ENCODE measurements around the gene DTWD1. TPM values are rescaled to one million over a fixed set of nuclear protein-coding genes. Genes with fewer than 3 reads are reported as not detected.

DTWD1 gene
- total RNA-seq, 2 experiments from 2014 or later = 21.4 to 21.9 TPM

DNA sequence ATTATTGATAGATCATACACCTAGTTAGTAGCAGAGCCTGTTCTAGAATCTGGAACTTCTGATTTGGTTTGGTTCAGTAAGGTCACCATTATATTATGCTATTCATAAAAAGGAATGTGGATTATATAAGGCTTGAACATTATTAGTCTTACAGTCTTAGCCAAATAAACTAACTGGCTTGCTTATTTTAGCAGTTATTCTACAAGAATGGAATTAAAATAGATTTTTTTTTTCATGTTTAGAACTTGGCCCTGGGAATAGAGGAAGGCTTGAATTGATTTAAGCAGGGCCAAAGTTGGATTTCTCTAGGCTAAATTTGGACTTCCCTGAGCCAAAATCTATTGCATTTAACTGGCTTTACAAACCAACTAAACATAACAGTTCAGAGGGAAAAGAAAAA lies 24.4 kb downstream of the DTWD1 start:
- Mint-ChIP-seq H3K4me3 (no peak overlapping the region), H3K27ac (no peak overlapping the region), H3K9me3 (no peaks in the 10 kb centered on the region), H3K4me1 (ENCODE audit: low read depth) (no peaks in the 10 kb centered on the region), H3K27me3 (no peaks in the 10 kb centered on the region), H3K36me3 (ENCODE audit: low read depth) (peaks cover 9% of the 10 kb centered on the region)
- TF ChIP-seq, protein P1, sequence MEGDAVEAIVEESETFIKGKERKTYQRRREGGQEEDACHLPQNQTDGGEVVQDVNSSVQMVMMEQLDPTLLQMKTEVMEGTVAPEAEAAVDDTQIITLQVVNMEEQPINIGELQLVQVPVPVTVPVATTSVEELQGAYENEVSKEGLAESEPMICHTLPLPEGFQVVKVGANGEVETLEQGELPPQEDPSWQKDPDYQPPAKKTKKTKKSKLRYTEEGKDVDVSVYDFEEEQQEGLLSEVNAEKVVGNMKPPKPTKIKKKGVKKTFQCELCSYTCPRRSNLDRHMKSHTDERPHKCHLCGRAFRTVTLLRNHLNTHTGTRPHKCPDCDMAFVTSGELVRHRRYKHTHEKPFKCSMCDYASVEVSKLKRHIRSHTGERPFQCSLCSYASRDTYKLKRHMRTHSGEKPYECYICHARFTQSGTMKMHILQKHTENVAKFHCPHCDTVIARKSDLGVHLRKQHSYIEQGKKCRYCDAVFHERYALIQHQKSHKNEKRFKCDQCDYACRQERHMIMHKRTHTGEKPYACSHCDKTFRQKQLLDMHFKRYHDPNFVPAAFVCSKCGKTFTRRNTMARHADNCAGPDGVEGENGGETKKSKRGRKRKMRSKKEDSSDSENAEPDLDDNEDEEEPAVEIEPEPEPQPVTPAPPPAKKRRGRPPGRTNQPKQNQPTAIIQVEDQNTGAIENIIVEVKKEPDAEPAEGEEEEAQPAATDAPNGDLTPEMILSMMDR (IDR thresholded peaks at IDR 0.05) = no peak
- intact Hi-C loops (cut with micrococcal nuclease) = no loop called here
- no peak for DNase-seq
- ATAC-seq = no peak
- ChIA-PET CTCF (no interaction called here), POLR2A (no interaction called here)

DNA sequence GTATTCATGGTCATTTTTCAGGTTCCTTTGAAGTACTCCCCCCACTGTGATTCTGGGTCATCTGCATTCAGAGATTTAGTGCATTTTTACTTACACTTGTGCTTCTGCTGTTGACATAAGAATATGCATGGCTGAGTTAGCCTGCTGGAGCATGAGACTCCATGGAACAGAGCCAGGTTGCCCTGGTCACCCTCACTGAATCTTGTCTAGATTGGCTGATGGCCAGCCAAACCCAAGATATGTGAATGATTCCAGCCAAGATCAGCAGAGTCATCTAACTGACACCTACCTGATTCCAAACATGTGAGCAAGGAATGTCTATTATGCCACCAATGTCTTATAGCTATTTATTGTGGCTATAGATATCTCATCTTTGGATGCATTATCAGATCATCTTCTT lies 25.1 kb downstream of the DTWD1 start:
- intact Hi-C loops (cut with micrococcal nuclease) = no loop called here
- H3K4me3 Mint-ChIP-seq = no peak overlapping the region
- H3K9me3 Mint-ChIP-seq = no peaks in the 10 kb centered on the region
- ChIA-PET CTCF (no interaction called here), POLR2A (no interaction called here)
- H3K27me3 Mint-ChIP-seq = no peaks in the 10 kb centered on the region
- no peak for ATAC-seq
- H3K4me1 Mint-ChIP-seq (ENCODE audit: low read depth) = no peaks in the 10 kb centered on the region
- TF ChIP-seq, protein P1 (IDR thresholded peaks at IDR 0.05) = no peak
- H3K36me3 Mint-ChIP-seq (ENCODE audit: low read depth) = peaks cover 9% of the 10 kb centered on the region
- H3K27ac Mint-ChIP-seq = no peak overlapping the region
- DNase-seq = no peak

DNA sequence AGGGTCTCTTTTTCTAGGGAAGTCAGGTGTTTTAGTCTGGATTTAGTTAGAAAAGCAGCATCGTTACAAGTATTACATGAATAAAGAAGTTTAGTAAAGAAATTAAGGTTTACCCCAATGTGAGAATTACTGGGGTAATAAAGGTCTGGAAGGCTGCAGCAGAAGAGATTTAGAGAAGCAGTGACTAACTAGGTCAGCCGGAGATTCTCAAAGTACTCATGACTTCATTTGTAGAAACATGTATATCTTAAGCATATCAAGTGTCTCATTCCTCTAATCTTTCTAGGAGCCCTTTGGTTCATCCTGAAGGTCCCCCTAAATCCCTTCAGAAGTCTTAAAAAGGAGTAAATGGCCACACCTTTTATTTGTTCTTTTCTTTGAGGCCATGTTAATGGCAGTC lies 26.0 kb downstream of the DTWD1 start:
- Mint-ChIP-seq H3K27ac (no peak overlapping the region), H3K9me3 (no peaks in the 10 kb centered on the region), H3K27me3 (no peaks in the 10 kb centered on the region), H3K36me3 (ENCODE audit: low read depth) (peaks cover 9% of the 10 kb centered on the region), H3K4me1 (ENCODE audit: low read depth) (no peaks in the 10 kb centered on the region), H3K4me3 (no peak overlapping the region)
- TF ChIP-seq, protein P1 (IDR thresholded peaks at IDR 0.05) = no peak
- intact Hi-C loops (cut with micrococcal nuclease) = no loop called here
- ChIA-PET POLR2A (no interaction called here), CTCF (no interaction called here)
- ATAC-seq (no peak), DNase-seq (no peak)

DNA sequence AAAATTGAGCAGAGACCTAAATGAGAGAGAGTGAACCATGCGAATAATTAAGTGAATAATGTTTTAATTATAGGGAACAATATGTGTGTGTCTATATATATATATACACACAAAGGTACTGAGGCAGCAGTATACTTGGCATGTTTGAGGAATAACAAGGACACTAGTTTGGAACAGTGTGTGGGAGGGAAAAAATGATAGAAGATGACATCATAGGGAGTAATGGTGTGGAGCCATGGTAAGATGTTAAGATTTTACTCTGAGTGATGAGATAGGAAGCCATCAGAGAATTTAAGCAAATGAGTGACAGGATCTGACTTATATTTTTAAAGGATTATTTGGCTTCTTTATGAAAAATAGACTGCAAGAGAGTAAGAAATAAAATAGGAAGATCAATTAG lies 29.1 kb downstream of the DTWD1 start:
- intact Hi-C loops (cut with micrococcal nuclease) = no loop called here
- no peaks in the 10 kb centered on the region for H3K36me3 Mint-ChIP-seq (ENCODE audit: low read depth)
- CTCF ChIA-PET = no interaction called here
- no peak overlapping the region for H3K27ac Mint-ChIP-seq
- H3K27me3 Mint-ChIP-seq = no peaks in the 10 kb centered on the region
- DNase-seq (no peak), ATAC-seq (no peak)
- POLR2A ChIA-PET = no interaction called here
- H3K9me3 Mint-ChIP-seq = peaks cover 6% of the 10 kb centered on the region
- H3K4me1 Mint-ChIP-seq (ENCODE audit: low read depth) = no peaks in the 10 kb centered on the region
- H3K4me3 Mint-ChIP-seq = no peak overlapping the region
- TF ChIP-seq, protein P1 (IDR thresholded peaks at IDR 0.05) = no peak

DNA sequence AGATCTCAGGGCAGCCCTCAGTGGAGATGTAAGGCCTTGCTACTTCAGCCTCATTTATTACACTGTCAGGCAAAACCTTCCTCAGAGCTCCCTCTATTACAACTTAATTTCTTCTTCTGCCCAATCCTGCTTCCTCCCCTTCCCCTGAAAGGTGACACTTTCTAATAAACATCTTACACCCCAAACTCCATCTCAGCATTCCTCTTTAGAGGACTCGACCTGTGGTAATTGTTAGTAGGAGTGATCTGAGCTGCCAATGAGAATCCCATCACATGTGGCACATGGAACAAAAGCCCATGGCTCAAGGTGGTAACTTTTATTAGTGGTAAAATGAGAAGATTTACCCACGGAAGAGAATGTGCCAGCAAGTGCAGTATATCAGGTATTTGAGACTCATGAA lies 29.8 kb downstream of the DTWD1 start:
- Mint-ChIP-seq H3K27me3 (no peaks in the 10 kb centered on the region), H3K36me3 (ENCODE audit: low read depth) (no peaks in the 10 kb centered on the region), H3K9me3 (peaks cover 6% of the 10 kb centered on the region), H3K27ac (no peak overlapping the region), H3K4me1 (ENCODE audit: low read depth) (no peaks in the 10 kb centered on the region), H3K4me3 (no peak overlapping the region)
- POLR2A ChIA-PET = no interaction called here
- CTCF ChIA-PET = no interaction called here
- DNase-seq (no peak), ATAC-seq (no peak)
- intact Hi-C loops (cut with micrococcal nuclease) = no loop called here
- TF ChIP-seq, protein P1 (IDR thresholded peaks at IDR 0.05) = no peak

Measured in activated CD8-positive, alpha-beta T cell treated with anti-CD3 and anti-CD28 coated beads for 36 hours (primary cell).